ENCODE measurements around the gene OPHN1. TPM values are rescaled to one million over a fixed set of nuclear protein-coding genes. Genes with fewer than 3 reads are reported as not detected.
A peak's percentile ranks its signal among the peaks of the same experiment; 100 is the strongest.

OPHN1 gene
- total RNA-seq, 2 donors from 2014 or later = 5.0 to 5.9 TPM

- no peak for TF ChIP-seq CTCF (IDR thresholded peaks at IDR 0.05)
- Histone ChIP-seq H3K27me3 (replicated peaks; ENCODE audit: insufficient read depth) (no peaks in the 10 kb centered on the region), H3K27ac (no peak overlapping the region), H3K4me1 (ENCODE audit: control insufficient read depth in 1 of 2, low read depth in 2 of 2) (no peaks in the 10 kb centered on the region), H3K36me3 (no peaks in the 10 kb centered on the region), H3K4me3 (no peak overlapping the region), H3K9me3 (no peaks in the 10 kb centered on the region)
- ATAC-seq (ENCODE audit: insufficient number of reproducible peaks, low FRiP score, low read depth) = no peak
- DNase-seq (ENCODE audit: low spot score) = no peak
Observed at GRCh38 chrX:68439341-68439740, 6.0 kb upstream of the OPHN1 start.

- Histone ChIP-seq H3K4me3 (no peak overlapping the region), H3K4me1 (ENCODE audit: control insufficient read depth in 1 of 2, low read depth in 2 of 2) (no peaks in the 10 kb centered on the region), H3K9me3 (no peaks in the 10 kb centered on the region), H3K27ac (no peak overlapping the region), H3K36me3 (no peaks in the 10 kb centered on the region), H3K27me3 (replicated peaks; ENCODE audit: insufficient read depth) (no peaks in the 10 kb centered on the region)
- TF ChIP-seq CTCF (IDR thresholded peaks at IDR 0.05) = no peak
- no peak for ATAC-seq (ENCODE audit: insufficient number of reproducible peaks, low FRiP score, low read depth)
- DNase-seq (ENCODE audit: low spot score) = no peak
Observed at GRCh38 chrX:68438575-68438974, 5.3 kb upstream of the OPHN1 start.

DNA sequence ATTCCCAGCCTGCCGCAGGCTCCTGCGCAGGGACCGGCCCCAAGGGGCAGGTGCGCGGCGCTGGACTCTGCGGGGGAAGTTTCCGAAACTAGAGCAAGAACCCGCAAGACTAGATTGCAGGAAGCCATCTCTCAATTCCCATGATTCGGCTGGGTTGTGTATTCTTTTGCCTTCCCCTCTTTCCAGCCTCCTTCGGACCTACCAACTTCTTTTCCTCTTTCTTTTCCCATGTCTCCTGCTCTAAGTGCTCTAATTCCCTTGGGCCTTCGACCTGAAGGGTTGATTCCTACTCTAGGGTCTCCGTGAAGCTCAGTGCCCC is 645 bp upstream of the OPHN1 start:
- Histone ChIP-seq H3K27ac (peak overlapping the region; percentile 86 to 90), H3K4me1 (ENCODE audit: control insufficient read depth in 1 of 2, low read depth in 2 of 2) (peaks cover 0 to 7% of the 10 kb centered on the region in 2 donors), H3K27me3 (replicated peaks; ENCODE audit: insufficient read depth) (no peaks in the 10 kb centered on the region), H3K9me3 (no peaks in the 10 kb centered on the region), H3K4me3 (peak overlapping the region; percentile 85), H3K36me3 (no peaks in the 10 kb centered on the region)
- DNase-seq (ENCODE audit: low spot score) (no peak), ATAC-seq (ENCODE audit: insufficient number of reproducible peaks, low FRiP score, low read depth) (no peak)
- TF ChIP-seq CTCF (IDR thresholded peaks at IDR 0.05) = no peak

DNA sequence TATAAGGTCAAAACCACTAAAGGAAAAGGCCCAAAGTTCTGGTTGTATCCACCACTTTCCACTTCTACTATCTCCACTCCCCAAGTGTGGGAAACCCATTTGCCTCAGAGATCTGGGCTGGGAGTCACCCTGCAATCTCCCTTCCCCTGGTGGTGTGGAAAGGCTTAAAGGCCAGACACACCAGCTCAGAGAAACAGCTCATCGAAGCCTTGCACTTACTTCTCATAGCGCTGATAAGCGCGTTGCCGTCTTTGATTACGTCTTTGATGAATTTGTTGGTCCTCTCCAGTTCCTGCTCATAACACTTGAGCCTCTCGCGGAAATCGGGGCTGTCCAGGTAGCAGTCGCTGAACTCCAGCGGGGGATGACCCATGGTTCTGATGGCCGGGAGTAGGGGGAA is 647 bp downstream of the OPHN1 start:
- no peak for ATAC-seq (ENCODE audit: insufficient number of reproducible peaks, low FRiP score, low read depth)
- no peak for DNase-seq (ENCODE audit: low spot score)
- TF ChIP-seq CTCF (IDR thresholded peaks at IDR 0.05) = no peak
- peak overlapping the region; percentile 85 for H3K4me3 ChIP-seq
- peaks cover 0 to 7% of the 10 kb centered on the region in 2 donors for H3K4me1 ChIP-seq (ENCODE audit: control insufficient read depth in 1 of 2, low read depth in 2 of 2)
- H3K36me3 ChIP-seq = no peaks in the 10 kb centered on the region
- H3K27me3 ChIP-seq (replicated peaks; ENCODE audit: insufficient read depth) = no peaks in the 10 kb centered on the region
- peak overlapping the region; percentile 86 to 90 for H3K27ac ChIP-seq
- H3K9me3 ChIP-seq = no peaks in the 10 kb centered on the region

DNA sequence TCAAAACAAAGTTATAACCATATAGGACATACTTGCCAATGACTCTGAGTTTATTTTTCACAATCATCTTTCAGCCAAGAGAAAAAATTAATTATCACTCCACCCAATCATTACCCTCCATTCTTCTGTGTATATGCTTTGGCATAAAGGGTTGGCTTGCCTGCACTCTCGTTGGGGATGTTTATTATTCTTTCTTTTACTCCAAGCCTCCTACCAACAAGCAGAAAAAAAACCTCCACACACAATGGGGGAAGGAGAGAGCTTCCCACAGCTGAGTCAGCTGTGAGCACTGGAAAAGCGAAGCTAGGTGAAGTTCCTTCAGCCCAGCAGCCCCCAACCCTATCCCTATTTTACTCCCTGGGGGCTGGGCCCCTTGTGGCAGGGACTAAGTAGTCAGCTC is 1.5 kb downstream of the OPHN1 start:
- no peaks in the 10 kb centered on the region for H3K27me3 ChIP-seq (replicated peaks; ENCODE audit: insufficient read depth)
- TF ChIP-seq CTCF (IDR thresholded peaks at IDR 0.05) = no peak
- H3K4me1 ChIP-seq (ENCODE audit: control insufficient read depth in 1 of 2, low read depth in 2 of 2) = peaks cover 0 to 7% of the 10 kb centered on the region in 2 donors
- no peaks in the 10 kb centered on the region for H3K9me3 ChIP-seq
- no peaks in the 10 kb centered on the region for H3K36me3 ChIP-seq
- no peak overlapping the region for H3K4me3 ChIP-seq
- no peak overlapping the region for H3K27ac ChIP-seq
- ATAC-seq (ENCODE audit: insufficient number of reproducible peaks, low FRiP score, low read depth) (no peak), DNase-seq (ENCODE audit: low spot score) (no peak)
